Hindlimb muscle (tissue), 1 donor: ENCODE data around the gene LMO3. TPM values are rescaled to one million over a fixed set of nuclear protein-coding genes. Genes with fewer than 3 reads are reported as not detected.

ENCODE experiments used
- DNase-seq: peaks from one replicate; pipeline ENCODE4 v3.0.0-alpha.2; 2013
- polyA plus RNA-seq: library from polyadenylated mRNA; unstranded; fragments of 120-200 nt; gene quantifications from one replicate; pipeline ENCODE4 v1.2.1, GENCODE V29; 2013; ENCODE audit not compliant: insufficient read length

LMO3 gene
- polyA plus RNA-seq, 1 donor: 0.83 TPM

DNA sequence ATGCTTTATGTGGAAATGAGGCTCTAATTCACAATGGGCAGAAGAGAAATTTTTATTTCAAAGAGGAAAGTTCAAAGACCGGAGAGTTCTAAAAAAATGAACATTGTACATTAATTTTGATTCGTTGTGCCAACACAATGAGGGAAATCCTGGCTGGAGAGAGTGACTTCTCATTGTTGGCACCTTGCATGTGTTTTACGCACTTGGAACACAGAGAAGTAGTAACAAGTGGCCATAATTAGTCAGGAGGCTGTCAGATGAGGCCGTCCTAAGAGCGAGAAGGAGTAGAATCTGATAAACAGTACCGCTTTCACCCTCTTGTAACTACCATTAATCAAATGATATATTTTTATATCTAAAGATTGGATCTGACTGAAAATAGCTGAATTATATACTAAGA, 6.9 kb downstream of the LMO3 start:
- no peak for DNase-seq

DNA sequence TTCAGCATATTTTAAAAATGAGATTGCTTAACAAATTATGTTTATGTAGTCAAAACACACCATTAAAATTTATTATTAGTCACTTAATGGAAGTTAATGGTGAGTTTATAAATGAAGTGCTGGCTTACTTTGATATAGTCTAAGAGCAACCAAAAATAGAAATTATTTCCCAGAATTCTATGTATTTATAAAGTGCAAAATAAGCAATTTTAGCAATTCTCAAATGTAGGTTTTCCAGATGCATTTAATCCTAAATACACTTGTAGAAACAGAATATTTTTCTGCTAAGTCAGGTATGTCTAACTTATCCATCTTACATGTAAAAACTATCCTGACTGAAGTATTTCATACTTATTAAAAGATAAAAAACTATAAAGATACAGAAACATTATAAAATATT, 11.2 kb downstream of the LMO3 start:
- DNase-seq: no peak

DNA sequence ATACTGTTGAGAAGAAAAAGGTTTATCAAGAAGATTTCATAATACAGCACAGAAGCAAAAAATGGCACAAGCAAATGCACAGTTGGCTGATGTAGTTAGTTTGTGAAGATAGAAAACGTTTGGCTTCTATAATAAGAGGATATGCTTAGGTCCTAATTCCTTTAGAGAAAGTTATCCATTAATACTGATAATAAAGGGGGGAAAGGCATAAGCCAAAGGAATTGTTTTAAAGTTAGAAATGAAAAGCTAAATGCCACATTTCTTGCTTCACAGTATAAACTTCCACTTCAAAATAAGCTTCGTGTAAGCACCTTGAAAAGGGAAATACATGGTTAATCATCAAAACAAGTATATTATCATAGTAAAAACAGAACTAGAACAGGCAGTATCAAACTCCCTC, 12.4 kb downstream of the LMO3 start:
- no peak for DNase-seq

DNA sequence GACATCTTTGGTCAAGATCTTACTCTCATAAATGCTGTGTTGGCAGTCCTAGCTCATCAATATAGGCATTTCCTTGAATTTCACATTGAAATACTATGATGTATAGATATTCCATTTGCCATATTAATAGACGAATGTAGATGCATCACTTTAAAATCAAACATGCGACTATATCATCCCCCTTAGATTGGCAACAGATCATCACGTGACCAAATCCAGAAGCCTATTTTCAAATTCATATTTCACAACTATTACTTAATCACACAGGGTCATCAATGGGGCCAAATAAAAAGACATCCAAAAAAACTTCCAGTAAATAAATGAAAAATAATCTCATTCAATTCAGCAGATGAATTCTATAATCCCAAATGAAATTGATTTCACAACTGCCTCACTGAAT, 15.3 kb downstream of the LMO3 start:
- DNase-seq: no peak

DNA sequence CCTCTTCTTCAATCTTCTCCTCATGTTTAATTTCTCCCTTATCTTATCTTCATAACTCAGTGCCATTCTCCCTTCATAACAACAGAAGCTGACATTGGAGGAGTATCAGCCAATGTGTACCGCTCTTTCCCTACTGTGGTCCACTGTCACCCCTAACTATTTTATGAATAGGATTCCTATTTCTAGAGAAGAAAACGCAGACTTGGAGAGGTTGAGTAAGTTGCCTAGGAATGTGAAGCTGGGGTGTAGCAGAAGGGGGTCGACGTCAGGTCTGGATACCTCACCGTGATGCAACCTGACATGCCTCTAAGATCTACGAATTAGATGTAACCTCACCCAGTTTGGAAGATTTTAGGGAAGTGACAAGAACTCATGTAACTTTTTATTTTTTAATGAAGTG, 17.1 kb downstream of the LMO3 start:
- no peak for DNase-seq

DNA sequence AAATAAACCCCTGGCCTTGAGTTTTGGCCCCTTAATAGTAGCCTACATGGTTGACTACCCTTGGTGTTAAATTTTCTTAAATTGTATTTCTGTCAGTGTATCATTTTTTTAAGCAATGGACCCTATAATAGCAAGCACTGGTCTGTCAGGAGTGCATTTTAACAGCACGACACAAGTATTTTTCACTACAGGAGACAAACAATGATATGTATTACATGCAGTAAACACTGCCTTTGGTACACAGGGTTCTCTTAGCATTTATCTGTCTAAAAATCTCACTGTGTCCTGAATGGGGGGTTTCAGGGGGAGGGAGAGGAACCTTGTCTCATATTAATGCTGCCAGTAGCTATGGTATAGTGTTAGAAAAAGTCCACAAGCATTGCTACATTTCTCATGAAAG, 18.4 kb downstream of the LMO3 start:
- no peak for DNase-seq

DNA sequence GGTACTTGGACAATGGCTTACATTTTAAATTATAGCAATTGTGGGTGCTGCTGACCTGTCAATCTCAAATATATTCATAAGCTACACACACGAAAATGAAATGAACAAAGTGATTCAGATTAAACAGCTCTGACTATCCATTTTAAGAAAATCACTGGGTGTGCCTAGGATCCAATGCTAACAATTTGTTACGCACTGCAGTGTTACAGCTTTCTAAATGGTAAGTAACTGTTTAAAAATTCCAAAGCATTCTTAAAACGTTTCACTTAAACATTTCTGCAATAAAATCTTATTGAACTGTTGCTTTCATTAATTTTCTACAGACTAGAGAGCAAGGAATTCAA, 18.9 kb downstream of the LMO3 start:
- DNase-seq: no peak

DNA sequence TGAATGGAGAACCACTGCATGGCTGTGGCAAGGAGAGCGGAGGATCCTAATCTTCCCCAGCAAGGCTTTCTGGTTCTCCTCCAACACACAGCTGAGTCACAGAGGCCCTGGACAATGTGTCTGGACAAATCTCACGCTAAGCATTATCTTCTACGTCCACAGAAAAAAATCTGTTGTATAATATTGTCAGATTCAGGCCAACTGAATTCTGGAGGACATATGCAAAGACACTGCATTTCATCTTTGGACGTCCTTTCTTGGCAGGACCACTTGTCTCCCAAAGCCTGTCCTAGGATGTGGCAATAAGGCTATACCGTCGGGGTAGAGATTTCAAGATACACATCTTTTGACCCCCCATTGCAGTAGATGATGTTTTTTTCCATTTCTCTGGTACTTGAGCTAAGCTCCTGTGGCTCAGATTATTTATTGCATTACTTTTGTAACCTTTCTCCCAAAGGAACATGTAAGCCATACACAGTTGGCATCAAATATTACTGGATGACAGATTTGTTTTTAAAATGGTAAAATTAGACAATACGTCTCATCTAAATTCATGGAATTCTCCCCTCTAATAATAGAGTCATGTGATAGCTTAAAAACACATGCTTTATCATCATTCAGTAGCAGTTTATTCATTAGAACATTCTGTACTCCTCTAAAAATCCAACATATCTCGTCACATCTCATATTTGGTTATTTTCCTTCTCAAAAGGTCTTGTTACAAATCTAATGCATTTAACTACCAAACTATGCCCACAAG, 19.4 kb downstream of the LMO3 start:
- DNase-seq: no peak

DNA sequence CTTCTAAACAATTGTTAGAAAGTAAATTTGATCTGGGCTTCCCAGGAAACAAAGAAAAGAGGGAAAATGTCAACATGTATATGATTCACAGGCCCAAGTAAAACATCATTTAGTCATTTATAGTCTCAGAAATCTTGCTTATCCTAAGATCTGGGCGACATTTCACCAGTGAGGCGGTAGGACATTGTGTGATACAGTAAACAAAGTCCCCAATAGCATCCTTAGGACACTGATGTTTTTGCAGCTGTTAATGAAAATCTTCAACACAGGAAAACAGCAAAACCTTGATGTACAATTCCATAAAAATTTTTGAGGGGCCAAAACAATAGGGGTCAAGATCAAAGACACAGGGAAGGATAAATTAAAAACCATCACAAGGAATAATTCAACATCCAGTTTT, 20.2 kb downstream of the LMO3 start:
- DNase-seq: no peak

DNA sequence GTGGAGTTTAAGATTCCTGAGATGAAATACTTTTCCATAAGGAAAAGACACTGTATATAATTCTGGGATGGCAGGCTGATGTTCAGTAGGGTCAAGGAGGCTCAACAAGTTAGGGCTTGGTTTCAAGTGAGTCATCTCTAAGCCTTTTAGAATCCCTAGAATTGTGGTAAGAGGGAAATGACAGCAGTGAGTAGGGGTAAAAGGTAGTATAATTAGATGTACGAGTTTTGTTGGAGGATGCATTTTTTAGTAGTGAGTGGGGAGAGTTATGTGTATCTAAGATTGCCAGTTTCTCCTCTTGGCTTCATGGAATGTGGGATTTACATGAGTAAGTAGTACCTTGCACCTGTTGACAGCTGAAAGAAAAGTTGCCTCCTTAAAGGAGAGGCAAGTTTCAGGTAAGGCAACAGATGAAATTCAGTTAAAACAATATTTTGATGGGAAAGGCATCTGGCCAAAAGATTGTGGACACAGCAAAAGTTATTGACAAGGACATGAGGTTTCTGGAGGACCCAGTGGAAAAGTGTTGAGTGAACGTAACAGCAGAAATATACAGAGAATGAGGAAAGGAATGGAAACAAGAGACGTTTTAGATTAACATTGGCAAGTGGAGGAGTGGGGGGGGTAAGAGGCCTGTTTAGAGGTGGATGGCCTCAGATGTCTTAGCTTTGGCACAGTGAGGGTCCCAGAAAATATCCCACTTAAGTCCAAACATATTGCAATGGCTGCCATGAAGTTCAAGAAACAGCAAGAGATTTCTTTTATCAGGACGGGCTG, 21.8 kb downstream of the LMO3 start:
- no peak for DNase-seq

DNA sequence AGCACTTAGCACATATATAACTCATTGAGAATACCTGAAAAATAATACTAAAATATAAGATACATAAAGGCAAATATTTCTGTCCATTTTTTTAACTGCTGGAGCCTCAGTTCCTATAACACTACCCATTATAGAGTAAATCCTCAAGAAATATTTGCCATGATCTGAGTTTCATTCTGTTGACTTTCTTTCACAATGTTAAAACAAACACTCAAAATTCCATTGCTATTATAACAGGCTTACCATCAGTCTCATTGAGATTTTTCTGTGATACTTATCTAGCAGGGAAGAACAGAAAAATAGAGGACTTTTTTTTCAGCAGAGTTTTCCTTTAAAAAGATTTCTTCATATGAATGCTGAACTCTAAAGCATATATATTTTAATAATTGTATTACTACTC, 24.5 kb downstream of the LMO3 start:
- no peak for DNase-seq

DNA sequence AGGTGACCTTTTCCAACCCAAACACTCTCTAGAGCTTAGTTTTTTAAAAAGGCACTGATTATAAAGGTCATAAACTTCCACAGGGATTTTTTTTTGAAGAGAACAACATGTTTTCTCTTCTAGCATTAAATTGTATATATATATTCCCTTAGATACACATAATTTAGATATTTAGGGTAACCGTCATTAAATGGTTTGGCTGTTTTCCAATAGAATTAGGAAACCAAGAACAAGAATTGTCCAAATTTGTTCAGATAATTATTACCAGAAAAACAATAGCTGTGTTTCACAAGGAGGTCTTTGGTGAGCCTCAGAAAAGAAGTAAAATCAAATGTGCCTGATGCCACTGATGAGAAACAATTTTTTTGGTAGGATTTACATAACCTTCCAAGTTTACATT, 26.9 kb downstream of the LMO3 start:
- DNase-seq: no peak

DNA sequence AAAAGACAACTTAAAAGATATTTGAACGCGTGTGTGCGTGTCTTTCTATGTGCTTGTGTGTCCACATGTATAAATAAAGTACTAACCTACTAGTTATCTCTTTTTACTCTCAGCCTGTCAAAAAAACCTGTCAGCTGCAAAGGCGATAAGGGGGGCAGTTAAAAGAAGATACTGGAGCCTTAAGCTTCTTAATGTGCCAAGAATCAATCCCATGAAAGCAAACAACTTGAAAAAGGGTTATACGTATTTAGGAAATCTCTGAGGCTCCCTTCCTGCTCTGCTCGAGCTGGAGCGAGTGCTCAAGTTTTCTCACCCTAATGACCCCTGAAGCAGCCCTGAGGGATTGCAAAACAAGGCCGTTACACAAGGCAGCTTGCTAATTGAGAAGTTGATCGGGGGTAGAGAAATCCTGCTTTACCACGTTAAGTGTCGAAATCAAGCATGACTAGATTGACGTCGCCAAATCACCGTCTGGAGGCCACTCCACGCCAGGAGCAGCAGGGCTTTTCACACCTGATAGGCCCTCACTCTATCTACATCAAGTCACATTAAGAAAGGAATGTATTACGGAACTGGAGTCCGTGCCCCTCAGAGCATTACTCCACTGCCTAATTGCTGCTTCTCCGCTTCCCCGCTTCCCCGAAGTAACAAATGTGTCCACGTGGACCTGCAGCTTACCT, 32.4 kb downstream of the LMO3 start:
- no peak for DNase-seq

DNA sequence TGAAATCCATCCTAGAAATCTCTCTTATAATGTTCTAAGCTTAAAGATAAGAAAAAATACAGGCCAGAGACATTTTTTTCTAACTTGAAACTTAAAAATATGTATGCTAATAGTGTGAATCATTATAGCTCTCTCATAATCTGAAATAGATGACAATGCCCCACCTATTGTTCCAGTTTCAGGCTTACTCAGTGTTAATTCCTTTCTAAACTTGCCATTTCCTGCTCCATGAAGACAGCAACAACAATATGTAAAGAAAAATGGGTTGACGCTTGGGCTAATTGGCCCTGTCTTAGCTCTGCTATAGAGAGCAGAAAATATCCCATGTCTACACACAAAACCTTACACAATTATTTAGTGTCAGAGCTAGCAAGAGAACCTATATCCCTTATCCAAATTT, 37.1 kb downstream of the LMO3 start:
- no peak for DNase-seq

DNA sequence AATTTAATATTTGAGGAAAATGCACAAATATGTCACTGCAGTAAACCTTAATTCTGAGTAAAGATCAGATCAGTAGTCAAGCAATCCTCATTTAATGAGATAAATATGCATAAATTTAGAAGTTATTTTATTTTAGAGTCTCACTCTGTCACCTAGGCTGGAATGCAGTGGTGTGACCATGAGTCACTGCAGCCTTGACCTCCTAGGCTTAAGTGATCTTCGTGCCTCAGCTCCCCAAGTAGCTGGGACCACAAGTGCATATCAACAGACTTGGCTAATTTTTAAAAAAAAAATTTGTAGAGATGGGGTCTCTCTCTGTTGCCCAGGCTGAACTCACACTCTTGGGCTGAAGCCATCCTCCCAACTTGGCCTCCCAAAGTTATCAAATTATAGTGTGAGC, 41.3 kb downstream of the LMO3 start:
- no peak for DNase-seq

DNA sequence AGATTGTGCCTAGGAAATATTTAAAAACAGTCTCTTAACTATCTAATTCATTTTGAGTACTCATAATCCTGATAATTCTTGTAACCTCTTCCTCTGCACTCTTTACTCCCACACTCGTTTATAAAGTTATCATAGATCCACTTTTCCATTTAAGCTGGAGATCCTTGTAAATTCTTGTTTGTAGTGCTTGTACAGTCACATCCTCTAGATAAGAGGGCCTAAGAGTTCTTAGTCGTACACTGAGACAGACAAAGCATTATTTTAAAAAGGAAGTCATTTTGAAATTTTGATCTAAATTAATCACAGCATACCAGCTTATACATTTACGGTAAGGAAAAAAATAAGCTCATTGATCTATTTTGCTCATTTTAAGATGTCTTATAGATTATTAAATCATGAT, 42.5 kb downstream of the LMO3 start:
- DNase-seq: no peak

DNA sequence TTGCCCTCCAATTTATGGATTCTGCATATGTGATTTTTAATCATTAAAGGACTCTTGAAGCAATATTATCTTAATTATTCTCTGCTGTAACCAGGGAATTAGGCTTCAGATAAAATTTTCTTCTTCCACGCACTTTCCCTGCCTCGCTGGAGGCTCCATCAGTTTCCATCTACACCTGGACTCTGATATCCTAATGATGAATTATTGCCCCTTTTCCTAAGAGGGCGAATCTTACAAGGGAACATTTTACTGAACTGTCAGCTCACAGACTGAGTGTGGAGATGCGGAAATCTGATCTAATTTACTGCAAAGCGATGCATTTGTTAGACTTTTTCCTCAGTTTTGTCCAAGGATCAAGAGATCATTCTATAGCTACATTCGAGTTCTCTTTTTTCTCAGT, 43.0 kb downstream of the LMO3 start:
- DNase-seq: no peak

DNA sequence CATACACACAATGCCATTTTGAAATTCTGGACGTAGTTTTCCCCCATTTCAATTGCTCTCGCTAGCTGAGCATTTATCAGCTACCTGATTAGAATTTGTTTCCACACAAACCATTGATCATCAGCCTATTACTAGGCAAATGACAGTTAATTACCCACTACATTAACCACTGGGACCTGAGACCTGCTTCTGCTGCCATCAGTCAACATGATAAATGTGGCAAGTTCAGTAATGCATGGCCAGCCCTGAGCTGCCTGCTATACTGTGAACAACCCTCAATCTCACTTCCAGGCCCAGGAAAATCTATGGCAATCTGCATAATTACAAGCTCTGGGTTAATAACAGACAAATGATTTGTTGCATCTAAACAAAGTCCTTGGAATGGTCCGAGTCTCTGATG, 43.5 kb downstream of the LMO3 start:
- DNase-seq: no peak

DNA sequence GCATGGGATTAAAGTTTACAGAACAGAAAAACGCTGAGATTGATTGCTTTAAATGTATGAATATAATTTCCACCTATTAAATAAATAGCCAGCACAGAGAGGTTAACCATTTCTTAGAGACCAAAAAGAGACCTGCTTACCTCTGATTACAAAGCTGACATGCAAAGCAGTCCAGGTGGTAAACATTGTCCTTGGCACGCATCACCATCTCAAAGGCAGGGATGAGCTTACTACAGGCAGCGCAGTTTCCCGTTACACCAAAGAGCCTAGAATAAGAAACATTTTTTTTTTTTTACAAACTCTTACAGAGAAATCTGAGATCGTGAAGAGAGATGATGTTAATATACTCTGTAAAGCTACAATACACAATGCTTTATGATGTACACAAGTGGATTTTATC, 45.7 kb downstream of the LMO3 start:
- DNase-seq: no peak

DNA sequence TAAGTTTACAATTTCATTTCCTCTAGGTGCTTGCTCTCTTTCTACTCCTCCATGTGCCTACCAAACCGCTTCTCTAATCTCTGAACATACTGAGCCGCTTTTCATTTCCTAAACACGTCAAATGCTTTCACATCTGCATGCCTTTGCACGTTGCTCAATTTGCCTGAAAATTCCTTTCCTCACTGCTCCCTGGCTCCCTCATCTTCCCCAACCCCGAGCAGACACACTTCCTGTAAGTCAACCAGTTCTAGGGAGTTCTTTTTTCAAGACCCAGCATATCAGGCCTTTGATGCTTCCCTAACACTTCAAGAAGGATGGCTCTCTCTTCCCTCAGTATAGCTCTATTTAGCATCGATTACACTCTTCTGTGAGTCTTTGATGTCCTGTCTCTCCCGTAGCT, 50.3 kb downstream of the LMO3 start:
- DNase-seq: no peak

DNA sequence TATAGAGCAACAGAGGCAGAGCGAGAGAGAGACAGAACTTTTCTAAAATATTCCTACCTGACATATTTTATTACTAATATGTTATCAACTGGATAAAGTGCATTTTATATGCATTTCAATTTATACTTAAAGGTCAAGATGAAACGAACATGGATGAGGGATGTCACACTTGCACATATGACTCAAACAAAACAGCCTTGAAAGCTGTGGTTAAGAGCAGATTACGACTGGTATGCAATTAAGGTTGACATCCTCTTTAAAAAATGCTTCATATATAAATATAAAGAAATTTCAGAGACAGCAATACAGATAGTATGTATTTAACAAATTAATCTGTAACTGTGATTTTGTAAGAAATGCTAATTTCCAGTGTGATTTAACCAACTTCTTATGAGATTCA, 52.5 kb downstream of the LMO3 start:
- DNase-seq: no peak

DNA sequence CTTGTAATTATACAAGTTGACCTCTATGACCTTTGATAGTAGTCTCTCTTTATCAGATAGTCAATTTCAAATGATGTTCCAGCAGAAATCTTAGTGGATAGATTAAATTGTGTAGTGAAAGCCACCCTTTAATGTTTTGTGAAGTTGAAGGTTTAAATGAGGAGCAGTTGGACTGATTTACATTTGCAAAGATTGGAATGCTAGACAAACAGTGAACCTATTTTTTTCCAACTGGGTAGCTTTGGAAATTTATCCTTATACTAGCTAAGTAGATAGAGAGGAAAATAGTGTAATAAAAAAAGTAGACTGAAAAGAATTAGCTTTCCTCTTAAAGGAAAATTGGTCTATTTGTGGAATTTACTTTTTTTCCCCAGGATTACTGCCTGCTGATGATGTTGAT, 53.7 kb downstream of the LMO3 start:
- DNase-seq: no peak

DNA sequence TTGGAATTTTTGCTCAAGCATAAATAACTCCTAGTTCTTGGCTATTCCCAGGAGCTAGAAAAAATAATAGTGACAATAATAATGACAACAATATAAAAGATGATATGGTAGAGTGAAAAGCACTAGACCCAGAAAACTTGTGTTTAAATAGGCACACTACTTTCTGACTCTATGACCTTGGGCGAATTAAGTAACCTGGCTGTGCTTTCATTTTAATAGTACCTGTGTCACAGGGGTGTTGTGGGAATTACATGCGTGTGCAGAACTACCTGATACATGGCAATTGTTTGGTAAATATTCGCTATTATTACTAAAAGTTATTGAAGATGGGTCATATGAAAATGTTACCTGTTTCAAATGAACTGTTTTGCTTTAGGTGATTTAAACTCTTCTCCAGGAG, 60.1 kb downstream of the LMO3 start:
- DNase-seq: no peak

DNA sequence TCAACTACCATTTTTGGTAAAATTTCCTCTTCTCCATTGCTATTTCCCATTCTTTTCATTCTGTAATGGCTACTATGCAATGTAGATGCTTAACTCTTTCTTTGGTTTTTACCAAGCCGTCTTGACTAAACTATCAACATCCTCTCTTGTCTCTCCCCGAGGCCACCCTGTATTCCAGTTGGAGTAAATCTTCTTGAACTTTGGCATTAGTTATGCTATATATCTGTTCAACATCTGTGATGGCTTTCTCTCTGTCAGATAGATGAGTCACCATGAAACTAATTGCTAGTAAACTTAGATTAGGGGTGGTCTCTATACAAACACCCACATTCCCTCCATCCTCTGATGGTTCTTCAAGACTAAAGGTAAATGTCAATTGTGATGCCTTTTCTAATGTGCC, 63.4 kb downstream of the LMO3 start:
- DNase-seq: no peak
